Measurements from ENCODE around the gene PROC. TPM values are rescaled to one million over a fixed set of nuclear protein-coding genes. Genes with fewer than 3 reads are reported as not detected.

The PROC gene
- total and polyA plus RNA-seq, 2 of the 4 experiments (the other 2 are of a cell fraction), result 0.07 TPM; not detected in 1

- no peak for TF ChIP-seq NFE2L2 (IDR thresholded peaks at IDR 0.05; ENCODE audit: low read depth, low read length)
- no peak for TF ChIP-seq MAZ (IDR thresholded peaks at IDR 0.05; ENCODE audit: borderline replicate concordance, low read depth, low read length)
Observed at GRCh38 chr2:127454595-127455565, 36.7 kb downstream of the PROC start (continued).

Measured in IMR-90 (cell line).